LoVo (cell line): ENCODE results near the gene CCDC71.

ENCODE experiments used
- DNase-seq: peaks from one replicate; pipeline ENCODE4 v3.0.0-alpha.2; 2016; ENCODE audit warnings: low spot score

The CCDC71 gene

GRCh38 chr3:49165771-49166751, at the start of gene CCDC71:
CCDC71 (minus strand) TSS chr3:49166331; CDS start chr3:49164208, 2,123 bp downstream.
- peak; percentile 80 for DNase-seq

GRCh38 chr3:49213998-49214397, 47.9 kb upstream of the CCDC71 start:
- no peak for DNase-seq

GRCh38 chr3:49213541-49213943, 47.4 kb upstream of the CCDC71 start:
- DNase-seq = no peak

GRCh38 chr3:49199900-49200281, 33.8 kb upstream of the CCDC71 start:
- no peak for DNase-seq

- DNase-seq = no peak
These were observed 33.2 kb upstream of the CCDC71 start for GRCh38 chr3:49199239-49199899.

- no peak for DNase-seq
These were observed 32.6 kb upstream of the CCDC71 start for GRCh38 chr3:49198611-49199230.

- no peak for DNase-seq
These were observed 32.0 kb upstream of the CCDC71 start for GRCh38 chr3:49198161-49198560.

- DNase-seq = no peak
These were observed 25.6 kb upstream of the CCDC71 start for GRCh38 chr3:49191741-49192140.

- DNase-seq = no peak
These were observed 17.7 kb upstream of the CCDC71 start for GRCh38 chr3:49183873-49184272.

GRCh38 chr3:49182682-49183081, 16.6 kb upstream of the CCDC71 start:
- DNase-seq = no peak

- no peak for DNase-seq
These were observed 15.2 kb upstream of the CCDC71 start for GRCh38 chr3:49181351-49181750.

- DNase-seq = no peak
These were observed 14.0 kb upstream of the CCDC71 start for GRCh38 chr3:49180116-49180515.

- DNase-seq = no peak
These were observed 10.9 kb upstream of the CCDC71 start for GRCh38 chr3:49177073-49177472.

- DNase-seq = no peak
These were observed 9.4 kb upstream of the CCDC71 start for GRCh38 chr3:49175530-49175929.

GRCh38 chr3:49174397-49174985, 8.4 kb upstream of the CCDC71 start:
- DNase-seq = no peak

- DNase-seq = no peak
These were observed 7.7 kb upstream of the CCDC71 start for GRCh38 chr3:49173792-49174170.

- no peak for DNase-seq
These were observed 7.1 kb upstream of the CCDC71 start for GRCh38 chr3:49173116-49173791.

- no peak for DNase-seq
These were observed 6.5 kb upstream of the CCDC71 start for GRCh38 chr3:49172551-49173041.

- DNase-seq = no peak
These were observed 5.8 kb upstream of the CCDC71 start for GRCh38 chr3:49171775-49172500.

- DNase-seq = peak; percentile 79
These were observed 5.1 kb upstream of the CCDC71 start, which contains the start of gene KLHDC8B for GRCh38 chr3:49171119-49171774. KLHDC8B (plus strand) TSS chr3:49171598; CDS start chr3:49172770, 1,172 bp downstream.
